ENCODE results near the gene PGGT1B. TPM values are rescaled to one million over a fixed set of nuclear protein-coding genes. Genes with fewer than 3 reads are reported as not detected.

Gene PGGT1B
- total RNA-seq, 1 experiment from 2014 or later = 37.7 TPM

DNA sequence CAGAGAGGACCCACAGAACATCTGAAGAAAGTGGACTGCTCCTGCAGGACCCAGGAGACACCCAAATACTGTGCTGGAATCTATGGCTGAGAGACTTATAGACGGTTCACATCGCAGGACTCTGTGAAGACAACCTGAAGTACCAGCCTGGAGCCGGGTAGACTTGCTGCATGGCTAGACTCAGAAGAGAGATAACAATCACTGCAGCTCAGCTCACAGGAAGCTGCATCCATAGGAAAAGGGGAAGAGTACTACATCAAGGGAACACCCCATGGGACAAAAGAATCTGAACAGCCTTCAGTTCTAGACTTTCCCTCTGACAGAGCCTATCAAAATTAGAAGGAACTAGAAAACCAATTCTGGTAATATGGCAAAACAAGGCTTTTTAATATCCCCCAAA lies 66.5 kb downstream of the PGGT1B start:
- in situ Hi-C loops (cut with HindIII; ENCODE audit: low pct_unique_long_range_greater_than_20kb, low sequenced_read_pairs) (no loop called here), intact Hi-C loops (cut with micrococcal nuclease; ENCODE audit: unreplicated experiment) (no loop called here)
- ChIA-PET CTCF (no interaction called here), POLR2A (no interaction called here)
- BruUV-seq (replicated peaks) = no TSS peak
- Histone ChIP-seq H3K27ac (ENCODE audit: low read length) (no peak overlapping the region), H3K27me3 (ENCODE audit: control insufficient read depth, insufficient read depth, low read length) (no peaks in the 10 kb centered on the region), H3K4me1 (ENCODE audit: control insufficient read depth, insufficient read depth, low read length) (no peaks in the 10 kb centered on the region), H3K9me3 (ENCODE audit: control insufficient read depth, insufficient read depth, low read depth, low read length) (no peaks in the 10 kb centered on the region), H3K4me3 (ENCODE audit: low read depth in 2 of 2, low read length in 2 of 2) (no peak overlapping the region), H3K36me3 (ENCODE audit: control insufficient read depth, insufficient read depth, low read length) (no peaks in the 10 kb centered on the region)
- DNase-seq (ENCODE audit: low read depth, low spot score) (no peak), ATAC-seq (no peak)
- TF ChIP-seq POLR2AphosphoS5 (IDR thresholded peaks at IDR 0.05; ENCODE audit: low read depth, low read length) = no peak
- TF ChIP-seq, protein P1, sequence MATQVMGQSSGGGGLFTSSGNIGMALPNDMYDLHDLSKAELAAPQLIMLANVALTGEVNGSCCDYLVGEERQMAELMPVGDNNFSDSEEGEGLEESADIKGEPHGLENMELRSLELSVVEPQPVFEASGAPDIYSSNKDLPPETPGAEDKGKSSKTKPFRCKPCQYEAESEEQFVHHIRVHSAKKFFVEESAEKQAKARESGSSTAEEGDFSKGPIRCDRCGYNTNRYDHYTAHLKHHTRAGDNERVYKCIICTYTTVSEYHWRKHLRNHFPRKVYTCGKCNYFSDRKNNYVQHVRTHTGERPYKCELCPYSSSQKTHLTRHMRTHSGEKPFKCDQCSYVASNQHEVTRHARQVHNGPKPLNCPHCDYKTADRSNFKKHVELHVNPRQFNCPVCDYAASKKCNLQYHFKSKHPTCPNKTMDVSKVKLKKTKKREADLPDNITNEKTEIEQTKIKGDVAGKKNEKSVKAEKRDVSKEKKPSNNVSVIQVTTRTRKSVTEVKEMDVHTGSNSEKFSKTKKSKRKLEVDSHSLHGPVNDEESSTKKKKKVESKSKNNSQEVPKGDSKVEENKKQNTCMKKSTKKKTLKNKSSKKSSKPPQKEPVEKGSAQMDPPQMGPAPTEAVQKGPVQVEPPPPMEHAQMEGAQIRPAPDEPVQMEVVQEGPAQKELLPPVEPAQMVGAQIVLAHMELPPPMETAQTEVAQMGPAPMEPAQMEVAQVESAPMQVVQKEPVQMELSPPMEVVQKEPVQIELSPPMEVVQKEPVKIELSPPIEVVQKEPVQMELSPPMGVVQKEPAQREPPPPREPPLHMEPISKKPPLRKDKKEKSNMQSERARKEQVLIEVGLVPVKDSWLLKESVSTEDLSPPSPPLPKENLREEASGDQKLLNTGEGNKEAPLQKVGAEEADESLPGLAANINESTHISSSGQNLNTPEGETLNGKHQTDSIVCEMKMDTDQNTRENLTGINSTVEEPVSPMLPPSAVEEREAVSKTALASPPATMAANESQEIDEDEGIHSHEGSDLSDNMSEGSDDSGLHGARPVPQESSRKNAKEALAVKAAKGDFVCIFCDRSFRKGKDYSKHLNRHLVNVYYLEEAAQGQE (IDR thresholded peaks at IDR 0.05; ENCODE audit: insufficient read depth in 1 of 2, low read depth in 2 of 2, low read length in 1 of 2) = no peak
- no peak for TF ChIP-seq TCF7L2 (IDR thresholded peaks at IDR 0.05; ENCODE audit: low read depth, low read length)
- no peak for TF ChIP-seq CTCF (IDR thresholded peaks at IDR 0.05)
- no peak for TF ChIP-seq SIN3A (IDR thresholded peaks at IDR 0.05; ENCODE audit: borderline replicate concordance, insufficient read depth, low read depth, low read length)

DNA sequence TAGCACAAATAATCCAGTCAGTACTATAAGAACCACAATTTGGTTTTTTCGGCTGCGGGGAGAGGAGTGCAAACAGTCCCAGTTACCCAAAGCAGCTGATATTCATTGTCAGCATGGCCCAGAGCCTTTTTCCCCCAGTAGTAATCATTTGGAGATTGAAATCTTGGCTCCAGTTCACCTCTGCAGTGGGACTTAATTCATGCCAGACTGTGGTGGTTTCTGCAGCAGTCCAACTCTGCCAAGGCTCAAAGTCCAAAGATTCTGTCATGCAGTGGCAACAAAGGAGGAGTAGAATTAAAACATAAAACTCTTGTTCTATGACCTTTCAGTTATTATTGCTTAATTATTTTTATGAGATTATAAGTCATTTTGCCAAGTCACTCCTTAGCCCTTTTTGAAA lies 68.0 kb downstream of the PGGT1B start:
- in situ Hi-C loops (cut with HindIII; ENCODE audit: low pct_unique_long_range_greater_than_20kb, low sequenced_read_pairs) = no loop called here
- H3K4me1 ChIP-seq (ENCODE audit: control insufficient read depth, insufficient read depth, low read length) = no peaks in the 10 kb centered on the region
- H3K27ac ChIP-seq (ENCODE audit: low read length) = no peak overlapping the region
- ATAC-seq (no peak), DNase-seq (ENCODE audit: low read depth, low spot score) (no peak)
- H3K4me3 ChIP-seq (ENCODE audit: low read depth in 2 of 2, low read length in 2 of 2) = no peak overlapping the region
- POLR2A ChIA-PET = no interaction called here
- CTCF ChIA-PET = no interaction called here
- no peaks in the 10 kb centered on the region for H3K9me3 ChIP-seq (ENCODE audit: control insufficient read depth, insufficient read depth, low read depth, low read length)
- no peaks in the 10 kb centered on the region for H3K27me3 ChIP-seq (ENCODE audit: control insufficient read depth, insufficient read depth, low read length)
- intact Hi-C loops (cut with micrococcal nuclease; ENCODE audit: unreplicated experiment) = no loop called here
- TF ChIP-seq POLR2AphosphoS5 (IDR thresholded peaks at IDR 0.05; ENCODE audit: low read depth, low read length) = no peak
- TF ChIP-seq, protein P1 (IDR thresholded peaks at IDR 0.05; ENCODE audit: insufficient read depth in 1 of 2, low read depth in 2 of 2, low read length in 1 of 2) = no peak
- no peak for TF ChIP-seq CTCF (IDR thresholded peaks at IDR 0.05)
- no peak for TF ChIP-seq SIN3A (IDR thresholded peaks at IDR 0.05; ENCODE audit: borderline replicate concordance, insufficient read depth, low read depth, low read length)
- no peak for TF ChIP-seq TCF7L2 (IDR thresholded peaks at IDR 0.05; ENCODE audit: low read depth, low read length)
- no peaks in the 10 kb centered on the region for H3K36me3 ChIP-seq (ENCODE audit: control insufficient read depth, insufficient read depth, low read length)
- BruUV-seq (replicated peaks) = no TSS peak

Measured in Panc1 (cell line).